CD4-positive, alpha-beta T cell treated with Interleukin-4 for 1 hour (primary cell): Measurements from ENCODE around the gene BCL6.
"Not testable (repeated sequence)": the region's sequence is repeated elsewhere in the genome, so short reads cannot be mapped to it uniquely, and the experiment has no call there.

Source experiments
- DNase-seq, 2 donors: peaks; one replicate each; pipeline ENCODE4 v3.0.0-alpha.2; 2020 to 2022

The BCL6 gene

GRCh38 chr3:187709155-187709554 lies 36.1 kb downstream of the BCL6 start:
- no peak for DNase-seq

- no peak for DNase-seq
Observed at GRCh38 chr3:187708696-187709095, 36.6 kb downstream of the BCL6 start.

DNA sequence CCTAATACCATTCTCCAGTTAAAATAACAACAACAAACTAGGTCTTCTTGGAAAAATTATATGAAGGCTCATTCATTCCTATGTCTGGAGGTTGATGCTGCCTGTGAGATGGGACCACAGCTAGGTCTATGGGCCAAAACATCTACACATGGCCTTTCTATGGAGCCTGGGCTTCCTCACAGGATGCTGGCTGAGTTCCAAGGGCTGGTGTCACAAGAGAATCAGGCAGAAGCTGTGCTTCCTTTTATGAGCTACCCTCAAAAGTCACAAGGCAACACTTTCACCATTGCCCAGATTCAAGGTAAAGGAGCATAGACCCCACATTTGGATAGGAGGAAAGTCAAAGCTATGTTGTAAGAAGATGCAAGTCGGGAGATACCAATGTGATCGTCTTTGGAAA lies 38.3 kb downstream of the BCL6 start:
- no peak for DNase-seq

GRCh38 chr3:187705164-187705563 lies 40.1 kb downstream of the BCL6 start:
- DNase-seq = no peak

GRCh38 chr3:187702507-187703033 lies 42.7 kb downstream of the BCL6 start, which contains the start of gene RTP2:
Gene RTP2, minus strand, starts transcription at chr3:187702557. Its CDS starts 429 bp downstream, at chr3:187702128.
- no peak for DNase-seq

DNA sequence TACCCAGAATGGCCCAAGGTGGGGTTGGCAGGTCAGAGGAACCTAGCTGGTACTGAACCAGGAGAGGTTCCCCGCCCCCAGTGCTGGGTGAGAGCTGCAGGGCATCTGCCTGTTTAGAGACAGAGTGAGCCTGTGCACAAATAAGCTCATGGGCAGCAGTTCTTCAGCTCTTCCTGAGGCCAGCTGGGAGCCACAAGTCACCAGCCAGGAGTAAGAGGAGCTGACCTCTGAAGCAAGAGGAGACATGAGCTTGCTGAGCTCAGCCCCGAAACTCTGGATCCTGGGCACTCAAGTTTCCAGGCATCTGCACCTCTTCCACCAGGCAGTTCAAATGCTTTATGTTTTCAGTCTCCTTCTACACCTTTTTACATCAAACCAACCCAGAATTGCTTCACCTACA lies 45.0 kb downstream of the BCL6 start:
- DNase-seq = no peak

GRCh38 chr3:187698499-187699399 lies 46.5 kb downstream of the BCL6 start:
- no peak for DNase-seq

- no peak for DNase-seq
Observed at GRCh38 chr3:187696021-187696420, 49.2 kb downstream of the BCL6 start.

GRCh38 chr3:187695449-187695848 lies 49.8 kb downstream of the BCL6 start:
- no peak for DNase-seq

DNA sequence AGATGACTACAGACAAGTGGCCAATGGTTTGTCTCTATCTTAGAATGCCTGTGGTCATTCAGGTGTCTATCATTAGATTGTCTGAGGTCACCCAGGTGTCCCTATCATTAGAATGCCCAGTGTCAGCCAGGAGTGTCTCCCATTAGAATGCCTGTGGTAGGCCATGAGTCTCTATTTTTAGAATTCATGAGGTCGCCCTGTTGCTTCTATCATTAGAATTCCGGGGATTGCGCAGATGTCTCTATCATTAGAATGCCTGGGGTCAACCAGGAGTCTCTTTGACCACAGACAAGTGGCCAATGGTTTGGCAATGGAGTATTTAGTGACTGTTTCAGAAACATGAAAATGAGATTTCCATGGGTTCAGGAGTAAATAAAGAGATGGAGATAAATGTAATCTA lies 50.5 kb downstream of the BCL6 start:
- DNase-seq = no peak

GRCh38 chr3:187693431-187693830 lies 51.8 kb downstream of the BCL6 start:
- DNase-seq = no peak

- DNase-seq = no peak
Observed at GRCh38 chr3:187689984-187690383, 55.3 kb downstream of the BCL6 start.

- no peak for DNase-seq
Observed at GRCh38 chr3:187686621-187687273, 58.5 kb downstream of the BCL6 start.

GRCh38 chr3:187685948-187686347 lies 59.3 kb downstream of the BCL6 start:
- DNase-seq = no peak

DNA sequence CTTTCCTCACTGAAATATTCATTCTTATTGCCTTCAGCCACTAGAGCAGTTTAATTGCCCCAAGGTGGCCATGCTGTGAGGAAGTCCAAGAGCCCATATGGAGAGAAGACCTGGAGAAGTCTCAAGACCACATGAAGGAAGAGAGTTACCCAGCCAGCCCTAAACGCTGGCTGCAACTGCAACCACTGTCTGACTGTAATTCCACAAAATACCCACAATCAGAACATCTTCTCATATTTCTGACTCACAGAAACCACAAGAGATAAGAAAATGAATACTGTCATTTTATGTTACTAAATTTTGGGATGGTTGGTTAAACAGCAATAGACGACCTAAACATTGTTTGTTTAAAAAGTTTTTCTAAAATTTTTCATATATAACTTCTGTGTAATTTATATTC lies 60.4 kb downstream of the BCL6 start:
- no peak for DNase-seq

DNA sequence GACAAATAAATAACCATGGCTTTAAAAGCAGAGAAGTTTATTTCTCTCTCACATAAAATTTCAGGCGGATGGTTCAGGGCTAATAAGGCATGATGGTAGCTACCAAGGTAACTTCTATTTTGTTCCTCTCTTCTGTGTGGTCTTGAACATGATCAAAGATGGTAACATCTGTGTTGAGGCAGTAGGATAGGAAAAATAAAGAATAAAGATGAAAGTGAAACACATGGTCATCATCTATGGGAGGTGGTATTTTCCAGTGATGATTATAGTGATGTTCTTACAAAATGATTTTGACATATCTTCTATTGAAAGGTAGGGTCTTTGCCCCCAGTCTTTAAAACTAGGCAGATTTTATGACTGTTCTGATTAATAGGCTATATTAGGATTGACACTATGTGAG lies 60.8 kb downstream of the BCL6 start:
- no peak for DNase-seq

GRCh38 chr3:187681756-187682155 lies 63.5 kb downstream of the BCL6 start:
- not testable (repeated sequence) for DNase-seq

GRCh38 chr3:187679638-187680396 lies 65.5 kb downstream of the BCL6 start:
- peak; percentile 56 to 63 for DNase-seq

DNA sequence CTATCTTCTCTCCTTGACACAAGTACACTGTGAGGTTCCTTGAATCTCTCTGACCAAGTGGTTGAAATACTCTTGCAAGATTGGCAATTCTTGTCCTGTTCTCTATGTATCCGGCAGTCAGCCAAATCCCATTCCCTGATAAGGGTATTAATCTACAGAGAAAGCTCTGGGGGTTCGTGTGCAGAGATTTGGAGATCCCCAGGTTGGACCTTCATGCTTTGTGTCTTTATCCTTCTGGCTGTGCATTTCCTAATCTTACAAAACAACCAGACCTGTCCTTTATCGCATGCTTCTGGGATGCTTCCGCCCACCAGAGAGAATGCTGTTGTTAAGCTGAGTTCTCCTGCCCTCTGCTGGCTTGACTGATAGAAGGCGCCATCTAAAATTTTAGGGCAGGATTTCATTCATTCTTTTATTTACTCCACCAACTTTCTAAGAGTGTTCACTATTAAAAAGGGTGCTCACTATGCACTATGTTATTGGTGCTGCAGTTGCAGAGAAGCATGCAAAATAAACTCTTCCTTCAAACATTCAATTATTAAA lies 66.5 kb downstream of the BCL6 start:
- peak in 1 of 2 donors; percentile 24 for DNase-seq

- DNase-seq = no peak
Observed at GRCh38 chr3:187677604-187678003, 67.7 kb downstream of the BCL6 start.

- DNase-seq = no peak
Observed at GRCh38 chr3:187673012-187673411, 72.3 kb downstream of the BCL6 start.
